Esophagus squamous epithelium (tissue), 4 donors: ENCODE measurements around the gene NRF1.

Experiments
- CTCF ChIP-seq, 6 experiments: fragments of 450-650 bp in 4 of 6; fragments of 200-600 bp in 2 of 6; sonication (generic) in 2 of 6; IDR thresholded peaks; one replicate each; pipeline ENCODE4 v1.5.1; 2016 to 2019; ENCODE audit warnings: antibody characterized with exemption in 6 of 6, mild to moderate bottlenecking in 4 of 6, moderate library complexity in 4 of 6
- POLR2A ChIP-seq, 4 donors: fragments of 450-650 bp; IDR thresholded peaks; one replicate each; pipeline ENCODE4 v1.6.1; 2017; ENCODE audit warnings: antibody characterized with exemption in 4 of 4, mild to moderate bottlenecking in 4 of 4, moderate library complexity in 3 of 4

- no peak for TF ChIP-seq CTCF (IDR thresholded peaks at IDR 0.05)
- TF ChIP-seq POLR2A (IDR thresholded peaks at IDR 0.05) = no peak
Measured at GRCh38 chr7:129729511-129729910, 118.0 kb downstream of the NRF1 start.
